ENCODE data around the gene HECW1.
"Not testable (repeated sequence)": the region's sequence is repeated elsewhere in the genome, so short reads cannot be mapped to it uniquely, and the experiment has no call there.

HECW1 gene

GRCh38 chr7:43198016-43198415 is 85.6 kb downstream of the HECW1 start:
- no peak overlapping the region for H3K27ac ChIP-seq
- TF ChIP-seq CTCF (conservative IDR thresholded peaks at IDR 0.05), result no peak

GRCh38 chr7:43198599-43199090 is 86.2 kb downstream of the HECW1 start:
- H3K27ac ChIP-seq, result no peak overlapping the region
- no peak for TF ChIP-seq CTCF (conservative IDR thresholded peaks at IDR 0.05)

- no peak overlapping the region for H3K27ac ChIP-seq
- TF ChIP-seq CTCF (conservative IDR thresholded peaks at IDR 0.05), result no peak
These were observed 87.1 kb downstream of the HECW1 start for GRCh38 chr7:43199371-43200160.

GRCh38 chr7:43201912-43202311 is 89.5 kb downstream of the HECW1 start:
- no peak for TF ChIP-seq CTCF (conservative IDR thresholded peaks at IDR 0.05)

GRCh38 chr7:43204081-43204480 is 91.6 kb downstream of the HECW1 start:
- H3K27ac ChIP-seq, result no peak overlapping the region
- no peak for TF ChIP-seq CTCF (conservative IDR thresholded peaks at IDR 0.05)

More at GRCh38 chr7:43201912-43202311, 89.5 kb downstream of the HECW1 start:
- no peak overlapping the region for H3K27ac ChIP-seq

GRCh38 chr7:43205171-43205795 is 92.8 kb downstream of the HECW1 start:
- no peak for TF ChIP-seq CTCF (conservative IDR thresholded peaks at IDR 0.05)
- H3K27ac ChIP-seq, result no peak overlapping the region

- no peak for TF ChIP-seq CTCF (conservative IDR thresholded peaks at IDR 0.05)
- no peak overlapping the region for H3K27ac ChIP-seq
These were observed 95.8 kb downstream of the HECW1 start for GRCh38 chr7:43208242-43208641.

- not testable (repeated sequence) for H3K27ac ChIP-seq
These were observed 98.1 kb downstream of the HECW1 start for GRCh38 chr7:43210539-43210938.

All from VCaP (cell line).